Measurements from ENCODE around the gene CPNE2.

Gene CPNE2

DNA sequence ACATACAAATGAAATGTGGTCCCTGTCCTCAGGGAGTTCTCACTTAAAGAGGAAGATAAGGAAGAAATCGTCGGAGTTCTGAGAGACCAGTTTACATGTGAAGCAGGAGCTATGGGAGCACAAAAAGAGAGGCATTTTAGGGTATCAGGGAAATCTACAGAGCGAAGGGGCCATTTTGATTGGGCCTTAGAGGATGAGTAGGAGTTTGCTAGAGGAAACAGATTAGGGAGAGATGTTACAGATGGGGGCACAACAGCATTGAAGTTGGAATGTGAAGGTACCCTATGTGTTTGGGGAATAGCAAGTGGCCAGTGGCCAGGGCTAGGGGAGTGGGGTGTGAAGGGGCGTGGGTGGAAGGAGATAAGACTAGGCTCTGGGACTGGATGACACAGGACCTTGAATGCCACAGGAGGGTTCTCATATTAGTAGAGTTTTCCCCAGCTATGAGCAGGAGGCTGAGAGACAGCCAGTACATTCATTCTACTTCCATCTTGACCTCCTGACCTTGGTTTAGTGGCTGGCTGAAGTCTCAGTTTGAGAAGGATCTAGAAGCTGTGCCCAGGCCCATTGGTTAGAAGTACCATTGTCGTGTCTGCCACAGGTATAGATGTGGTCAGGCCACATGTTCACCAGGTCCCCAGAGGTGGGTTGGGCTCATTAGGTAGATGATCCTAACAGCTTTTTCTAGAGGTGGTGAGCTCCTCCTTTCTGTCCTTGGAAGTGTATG lies 34.8 kb downstream of the CPNE2 start:
- no peak for DNase-seq

DNA sequence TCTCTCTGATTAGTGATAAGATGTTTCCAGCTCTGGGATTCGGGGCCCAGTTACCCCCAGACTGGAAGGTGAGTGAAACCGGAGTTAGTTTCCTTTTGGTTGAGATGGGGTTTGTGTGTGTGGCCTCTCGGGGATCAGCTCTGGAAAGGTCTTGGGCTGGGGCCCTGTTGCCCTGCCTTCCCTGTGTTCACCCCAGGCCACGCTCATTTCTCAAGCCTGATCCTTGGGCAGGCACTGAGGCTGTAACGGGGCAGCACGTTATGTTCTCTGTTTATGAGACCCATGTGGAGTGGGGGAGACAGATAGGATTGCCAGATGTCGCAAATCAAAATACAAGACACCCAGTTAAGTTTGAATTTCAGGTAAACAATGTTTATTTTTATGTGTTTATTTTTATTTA lies 35.5 kb downstream of the CPNE2 start:
- DNase-seq: no peak

DNA sequence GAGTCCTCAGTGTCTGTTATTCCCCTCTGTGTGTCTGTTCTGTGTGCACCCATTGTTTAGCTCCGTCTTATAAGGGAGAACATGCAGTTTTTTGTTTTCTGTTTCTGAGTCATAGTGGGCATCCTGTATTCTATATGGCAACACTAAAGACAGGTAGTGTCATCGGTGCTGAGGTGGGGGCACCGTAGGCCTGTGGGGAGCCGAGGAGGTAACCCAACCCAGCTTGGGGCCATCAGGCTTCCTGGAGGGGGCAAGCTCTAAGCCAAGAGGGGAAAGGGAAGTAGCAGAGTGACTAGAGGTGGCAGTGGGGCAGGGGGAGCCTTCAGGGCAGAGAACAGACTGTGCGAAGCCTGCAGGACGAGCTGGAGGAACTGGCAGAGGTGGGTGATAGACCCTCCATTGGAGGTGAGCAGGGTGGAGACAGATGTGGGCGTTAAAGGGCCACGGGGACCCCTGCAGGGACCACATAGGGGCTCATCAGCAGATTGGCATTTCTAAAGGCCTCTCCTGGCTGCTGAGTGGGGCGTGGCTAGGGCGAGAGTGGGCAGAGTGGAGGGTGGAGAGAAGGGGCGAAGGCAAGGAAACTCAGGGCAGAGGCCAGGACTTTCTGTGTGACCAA lies 36.5 kb downstream of the CPNE2 start:
- no peak for DNase-seq

GRCh38 chr16:57130950-57131321 lies 38.6 kb downstream of the CPNE2 start:
- DNase-seq: no peak

DNA sequence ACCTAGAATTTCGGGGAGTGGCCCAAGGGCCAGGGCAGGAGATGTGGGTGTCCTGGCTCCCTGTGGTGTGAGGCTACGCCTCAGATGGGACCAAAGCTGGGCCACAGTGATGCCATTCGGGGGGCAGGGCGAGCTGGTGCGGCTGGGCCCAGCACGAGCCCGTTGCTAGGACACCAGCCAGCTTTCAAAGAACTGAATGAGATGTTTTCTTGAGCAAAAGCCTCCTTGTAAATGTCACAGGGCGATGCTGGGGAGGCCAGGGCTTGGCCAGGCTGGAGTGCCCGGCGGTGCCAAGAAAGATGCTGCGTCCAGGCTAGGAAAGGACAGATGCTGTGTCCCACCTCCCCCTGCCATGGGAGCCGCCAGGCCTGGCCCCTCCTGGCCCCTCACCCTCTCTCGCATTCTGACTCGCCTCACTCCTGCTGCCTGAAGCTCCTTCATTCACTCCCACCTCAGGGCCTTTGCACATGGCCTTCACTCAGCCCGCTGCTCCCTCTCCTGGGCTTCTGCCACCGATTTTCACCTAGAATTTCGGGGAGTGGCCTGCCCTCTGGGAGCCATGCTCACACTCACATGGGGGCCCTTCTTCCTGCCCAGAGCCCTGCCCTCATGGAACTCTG lies 39.1 kb downstream of the CPNE2 start:
- DNase-seq: no peak

- DNase-seq: peak; percentile 32
Measured at GRCh38 chr16:57132470-57132869, 40.1 kb downstream of the CPNE2 start.

GRCh38 chr16:57133031-57133430 lies 40.6 kb downstream of the CPNE2 start:
- no peak for DNase-seq

GRCh38 chr16:57133886-57134285 lies 41.5 kb downstream of the CPNE2 start:
- no peak for DNase-seq

DNA sequence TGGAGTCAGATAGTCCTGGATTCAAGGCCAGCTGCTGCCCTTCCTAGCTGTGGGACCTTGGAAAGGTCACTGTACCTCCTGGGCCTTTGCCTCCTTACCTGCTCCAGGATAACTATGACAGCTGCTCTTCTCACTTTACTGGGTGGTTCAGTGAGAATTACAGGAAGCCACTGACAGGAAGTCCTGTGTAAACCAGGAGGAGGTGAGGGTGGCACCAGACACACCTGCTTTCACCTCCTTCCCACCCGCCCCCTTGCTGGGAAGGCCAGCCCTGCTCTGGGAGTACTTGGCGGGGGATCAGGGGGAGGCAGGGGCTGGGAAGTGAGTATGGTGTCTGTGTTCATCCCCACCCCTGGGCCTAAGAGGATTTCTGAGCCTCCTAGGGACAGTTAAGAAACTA lies 42.6 kb downstream of the CPNE2 start:
- no peak for DNase-seq

GRCh38 chr16:57137043-57137442 lies 44.7 kb downstream of the CPNE2 start:
- DNase-seq: no peak

DNA sequence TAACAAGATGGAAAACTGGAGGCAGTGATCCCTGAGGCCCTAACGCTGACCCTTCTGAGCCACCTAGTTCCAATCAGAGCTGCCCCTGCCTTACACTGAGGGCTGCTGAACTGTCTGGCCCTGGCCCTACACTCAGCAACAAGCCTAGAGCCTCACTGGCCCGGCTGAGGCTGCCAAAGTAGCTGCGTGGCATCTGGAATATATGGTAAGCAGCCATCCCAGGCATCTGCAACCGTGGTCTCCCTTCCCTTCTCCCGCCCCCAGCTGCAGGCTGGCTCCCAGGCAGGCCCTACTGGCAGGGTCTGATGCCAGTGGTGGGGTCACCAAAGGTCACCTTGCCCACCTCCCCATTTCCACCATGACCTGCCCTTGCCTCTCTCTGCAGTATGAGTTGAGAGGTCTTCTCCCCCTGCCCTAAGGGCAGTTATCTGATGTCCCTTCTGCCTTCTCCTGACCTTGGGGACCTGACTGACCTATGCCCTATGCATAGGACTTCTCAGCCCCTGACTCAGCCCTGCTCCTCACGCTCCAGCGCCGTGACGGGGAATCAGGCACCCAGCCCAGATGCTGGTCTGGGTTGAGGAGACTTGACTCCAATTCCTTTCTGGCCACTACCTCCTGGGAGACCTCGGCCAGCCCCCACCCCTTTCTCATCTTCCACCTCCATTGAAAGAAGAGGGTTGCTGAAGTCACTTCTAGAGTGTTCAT lies 45.3 kb downstream of the CPNE2 start:
- no peak for DNase-seq

GRCh38 chr16:57138281-57138935 lies 46.0 kb downstream of the CPNE2 start:
- no peak for DNase-seq

DNA sequence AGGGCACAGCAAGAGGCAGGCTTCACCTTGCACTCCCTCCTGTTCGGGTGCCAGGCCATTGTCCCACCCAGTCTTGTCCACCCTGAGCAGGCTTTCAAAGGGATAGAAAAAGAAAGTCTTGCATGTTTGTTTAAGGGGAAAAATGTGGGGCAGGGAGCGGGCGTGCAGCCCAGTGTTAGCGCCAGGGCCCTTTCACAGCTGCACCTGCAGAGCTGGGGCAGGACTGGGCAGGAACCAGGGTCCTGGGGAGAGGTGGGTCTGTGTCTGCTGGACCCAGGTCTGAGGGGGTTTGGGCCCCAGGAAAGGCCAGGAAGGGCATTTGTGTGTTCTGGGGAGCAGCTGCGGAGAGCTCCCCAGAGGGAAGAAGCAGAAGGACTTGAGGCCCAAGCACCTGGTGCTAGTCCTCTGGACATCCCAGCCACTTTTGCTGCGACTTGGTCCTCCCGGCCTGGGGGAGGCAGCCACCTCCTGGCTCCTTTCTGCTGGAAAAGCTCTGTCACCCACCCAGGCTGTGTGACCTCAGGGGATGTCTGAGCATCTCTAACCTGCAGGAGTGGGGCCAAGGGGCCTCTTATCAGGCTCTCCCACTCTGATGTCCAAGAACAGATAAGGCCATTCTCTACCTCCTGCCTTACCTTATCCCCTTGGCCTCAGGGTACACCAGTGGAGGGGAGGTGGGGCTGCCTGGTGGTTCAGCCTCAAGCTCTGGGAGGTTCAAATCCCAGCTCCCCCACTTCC lies 48.7 kb downstream of the CPNE2 start:
- no peak for DNase-seq

DNA sequence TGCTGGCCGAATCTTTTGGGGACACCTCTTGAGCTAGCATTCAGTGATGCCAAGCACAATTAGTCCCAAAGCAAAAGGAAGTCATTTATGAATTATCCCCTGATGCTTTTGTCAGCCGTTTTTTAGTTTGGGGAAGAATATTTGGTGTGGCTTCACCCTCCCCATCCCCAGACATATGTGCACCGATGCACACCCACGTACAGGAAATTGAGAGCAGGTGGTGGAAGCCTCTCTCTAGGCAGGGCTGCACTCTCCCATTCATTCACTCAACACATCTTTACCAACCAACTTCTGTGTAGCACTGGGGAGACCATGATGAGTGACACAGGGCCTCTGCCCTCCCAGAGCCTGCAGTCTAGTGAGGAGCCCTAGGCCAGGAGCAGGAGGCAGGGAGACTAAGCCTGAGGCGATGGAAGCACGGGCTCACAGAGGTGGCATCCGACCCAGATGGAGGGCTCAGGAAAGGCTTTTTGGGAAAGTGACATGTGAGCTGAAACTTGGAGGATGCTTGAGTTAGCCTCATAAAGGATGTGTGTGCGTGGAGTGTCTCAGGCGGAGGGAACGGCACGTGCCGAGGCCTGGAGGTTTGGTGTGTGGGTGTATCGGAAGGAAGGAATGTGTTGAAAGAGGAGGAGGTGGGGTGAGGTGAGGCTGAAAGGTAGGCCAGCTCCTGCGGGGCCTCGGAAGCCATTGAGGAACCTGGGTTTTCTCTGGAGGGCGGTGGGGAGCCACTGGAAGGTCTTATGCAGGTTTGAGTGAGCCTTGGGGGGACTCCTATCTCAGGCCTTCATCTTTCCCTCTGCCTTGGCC lies 49.6 kb downstream of the CPNE2 start:
- peak; percentile 7 for DNase-seq

- no peak for DNase-seq
Measured at GRCh38 chr16:57143149-57143921, 51.0 kb downstream of the CPNE2 start.

GRCh38 chr16:57144027-57144426 lies 51.6 kb downstream of the CPNE2 start:
- DNase-seq: no peak

DNA sequence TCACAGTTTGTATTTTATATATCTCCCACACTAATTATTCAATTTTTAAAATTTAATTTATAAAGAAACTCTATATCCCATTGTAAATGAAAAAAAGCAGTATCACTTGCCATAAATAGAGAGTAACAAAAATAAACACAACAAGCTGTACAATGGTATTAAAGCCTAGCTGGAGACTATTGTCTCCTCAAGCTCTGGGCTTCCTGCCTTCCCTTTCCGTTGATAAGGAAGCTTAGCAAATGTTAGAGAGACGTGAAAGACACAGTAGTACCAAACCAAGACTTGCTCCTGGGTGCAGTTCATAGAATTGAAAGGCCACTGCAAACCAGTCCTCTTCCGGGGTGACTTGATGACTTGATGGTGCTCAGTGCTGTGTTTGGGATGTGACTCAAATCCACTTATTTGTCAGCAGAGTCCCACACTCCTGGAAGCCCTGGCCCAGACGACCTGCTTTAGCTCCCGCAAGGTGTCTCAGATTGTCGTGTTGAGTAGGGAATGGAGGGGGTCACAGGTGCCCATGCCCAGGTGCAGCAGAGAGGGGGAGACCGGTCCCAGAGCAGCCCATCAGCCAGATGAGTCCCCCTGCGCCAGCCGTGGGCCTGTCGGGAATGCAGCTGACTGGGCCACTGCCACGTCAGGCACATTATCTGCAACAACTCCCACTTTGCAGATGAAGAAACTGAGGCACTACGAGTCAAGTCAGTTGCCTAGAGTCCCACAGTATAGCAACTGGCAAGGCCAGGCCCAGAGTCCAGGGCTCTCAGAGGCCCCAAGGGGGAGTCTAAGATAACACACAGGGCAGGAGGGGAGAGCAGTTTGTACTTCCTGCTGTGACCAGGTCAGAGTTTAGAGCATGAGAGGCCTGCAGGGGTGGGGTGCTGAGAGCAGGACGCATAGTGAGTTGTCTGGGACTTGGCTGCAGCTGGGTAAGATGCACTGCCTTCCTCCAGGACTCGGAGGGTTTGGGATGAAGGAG lies 53.0 kb downstream of the CPNE2 start:
- DNase-seq: no peak

DNA sequence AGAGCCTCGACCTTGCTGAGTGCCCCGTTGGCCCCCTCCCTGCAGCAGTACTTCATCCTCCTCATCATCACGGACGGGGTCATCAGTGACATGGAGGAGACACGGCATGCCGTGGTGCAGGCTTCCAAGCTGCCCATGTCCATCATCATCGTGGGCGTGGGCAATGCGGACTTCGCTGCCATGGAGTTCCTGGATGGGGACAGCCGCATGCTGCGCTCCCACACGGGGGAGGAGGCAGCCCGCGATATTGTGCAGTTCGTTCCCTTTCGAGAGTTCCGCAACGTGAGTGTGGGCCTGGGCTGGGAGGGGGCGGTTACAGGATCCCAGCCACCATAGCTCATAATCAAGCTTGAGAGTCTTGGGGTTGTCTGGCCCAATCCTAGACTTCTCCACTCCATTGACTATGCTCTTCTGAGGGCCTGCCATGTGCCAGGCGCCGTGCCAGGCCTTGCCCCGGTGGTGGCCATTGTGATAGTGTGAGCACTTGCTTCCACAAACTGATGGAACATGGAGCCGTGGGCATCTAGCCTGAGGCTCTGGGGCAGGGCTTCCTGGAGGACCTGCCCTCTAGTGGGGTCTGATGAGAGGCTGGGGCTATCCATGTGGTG lies 53.8 kb downstream of the CPNE2 start:
- peak; percentile 25 for DNase-seq

- no peak for DNase-seq
Measured at GRCh38 chr16:57146735-57147134, 54.4 kb downstream of the CPNE2 start.
